Superior temporal gyrus (tissue), 1 donor: ENCODE measurements around the gene TBCD.

Experiments
- DNase-seq: peaks from one replicate; pipeline ENCODE4 v3.0.0-alpha.2; 2016; ENCODE audit errors: extremely low spot score

Gene TBCD

GRCh38 chr17:82925336-82925735, 173.5 kb downstream of the TBCD start:
- no peak for DNase-seq

GRCh38 chr17:82926081-82926480, 174.2 kb downstream of the TBCD start:
- DNase-seq, result no peak

GRCh38 chr17:82926716-82927115, 174.9 kb downstream of the TBCD start:
- no peak for DNase-seq

- DNase-seq, result no peak
Observed at GRCh38 chr17:82927311-82927660, 175.4 kb downstream of the TBCD start.

- DNase-seq, result no peak
Observed at GRCh38 chr17:82927661-82928601, 176.1 kb downstream of the TBCD start.

GRCh38 chr17:82929011-82929622, 177.3 kb downstream of the TBCD start:
- DNase-seq, result no peak

GRCh38 chr17:82929676-82930042, 177.8 kb downstream of the TBCD start:
- no peak for DNase-seq

GRCh38 chr17:82930043-82930923, 178.4 kb downstream of the TBCD start:
- DNase-seq, result no peak

GRCh38 chr17:82930924-82931698, 179.2 kb downstream of the TBCD start:
- no peak for DNase-seq

GRCh38 chr17:82931699-82932517, 180.0 kb downstream of the TBCD start:
- peak; percentile 83 for DNase-seq

GRCh38 chr17:82932518-82933310, 180.8 kb downstream of the TBCD start:
- no peak for DNase-seq

GRCh38 chr17:82933911-82934310, 182.0 kb downstream of the TBCD start:
- DNase-seq, result no peak

GRCh38 chr17:82935966-82936767, 184.3 kb downstream of the TBCD start:
- DNase-seq, result no peak

GRCh38 chr17:82936768-82937171, 184.9 kb downstream of the TBCD start:
- no peak for DNase-seq

- no peak for DNase-seq
Observed at GRCh38 chr17:82937411-82938371, 185.8 kb downstream of the TBCD start.

- DNase-seq, result no peak
Observed at GRCh38 chr17:82938486-82938872, 186.6 kb downstream of the TBCD start.

GRCh38 chr17:82938873-82939620, 187.2 kb downstream of the TBCD start:
- DNase-seq, result no peak
